Activated CD8-positive, alpha-beta T cell treated with anti-CD3 and anti-CD28 coated beads for 36 hours (primary cell): Measurements from ENCODE around the gene STIMATE. TPM values are rescaled to one million over a fixed set of nuclear protein-coding genes. Genes with fewer than 3 reads are reported as not detected.
A peak's percentile ranks its signal among the peaks of the same experiment; 100 is the strongest.

Source experiments
- ATAC-seq: fragments of 200-7000 bp; cut with Tn5 transposase; one replicate; pipeline ENCODE4 v1.10.0; 2021; ENCODE audit warnings: mild to moderate bottlenecking, moderate library complexity
- CTCF ChIA-PET: fragments of 350-600 bp; sonication (Branson Sonifier 250); formaldehyde crosslinking; loops from one replicate; lab custom pipeline; 2021; ENCODE audit warnings: antibody characterized with exemption; lab: Charles Lee
- POLR2A ChIA-PET: fragments of 350-600 bp; sonication (Branson Sonifier 250); formaldehyde crosslinking; loops from one replicate; lab custom pipeline; 2021; ENCODE audit warnings: antibody characterized with exemption; lab: Charles Lee
- DNase-seq: peaks from one replicate; pipeline ENCODE4 v3.0.0-alpha.2; 2020
- H3K27ac Mint-ChIP-seq: one replicate; pipeline ENCODE4 v1.8.0; 2021; ENCODE audit warnings: mild to moderate bottlenecking, mixed read lengths
- H3K27me3 Mint-ChIP-seq: one replicate; pipeline ENCODE4 v1.8.0; 2021; ENCODE audit warnings: mixed read lengths
- H3K36me3 Mint-ChIP-seq: one replicate; pipeline ENCODE4 v1.8.0; 2021; ENCODE audit warnings: low read depth, mixed read lengths
- H3K4me1 Mint-ChIP-seq: one replicate; pipeline ENCODE4 v1.8.0; 2021; ENCODE audit warnings: low read depth, mixed read lengths
- H3K4me3 Mint-ChIP-seq: one replicate; pipeline ENCODE4 v1.8.0; 2021; ENCODE audit warnings: mild to moderate bottlenecking, moderate library complexity, mixed read lengths
- H3K9me3 Mint-ChIP-seq: one replicate; pipeline ENCODE4 v1.8.0; 2021; ENCODE audit warnings: mixed read lengths
- CTCF ChIP-seq: fragments of 200-600 bp; IDR thresholded peaks from one replicate; pipeline ENCODE4 v1.8.0; 2022; ENCODE audit warnings: antibody characterized with exemption, mild to moderate bottlenecking
- intact Hi-C: fragments of 100-400 bp; cut with micrococcal nuclease; formaldehyde crosslinking; loops from one replicate; pipeline ENCODE4 v1.10.0; 2022
- total RNA-seq, 2 experiments: library from RNA; stranded (reverse); gene quantifications; one replicate each; pipeline ENCODE4 v1.2.3, GENCODE V29; 2021

The STIMATE gene
- total RNA-seq, 2 experiments from 2014 or later: 17.3 to 18.3 TPM

- TF ChIP-seq CTCF: no peak
- ATAC-seq (no peak), DNase-seq (no peak)
- Mint-ChIP-seq H3K9me3 (no peaks in the 10 kb centered on the region), H3K27ac (no peak overlapping the region), H3K36me3 (no peaks in the 10 kb centered on the region), H3K27me3 (no peaks in the 10 kb centered on the region), H3K4me3 (no peak overlapping the region), H3K4me1 (no peaks in the 10 kb centered on the region)
- CTCF ChIA-PET: no interaction called here
- POLR2A ChIA-PET: no interaction called here
- intact Hi-C loops: no loop called here
These were observed 40.2 kb downstream of the STIMATE start for GRCh38 chr3:52857133-52857532.

- no peak overlapping the region for H3K4me3 Mint-ChIP-seq
- no peak for DNase-seq
- no peak for TF ChIP-seq CTCF
- H3K27me3 Mint-ChIP-seq: no peaks in the 10 kb centered on the region
- no peak overlapping the region for H3K27ac Mint-ChIP-seq
- no peaks in the 10 kb centered on the region for H3K9me3 Mint-ChIP-seq
- POLR2A ChIA-PET: no interaction called here
- CTCF ChIA-PET: interaction anchor here (0.5 kb wide), 1 partner anchor 113 kb away, joined by 3 read pairs; no protein-coding TSS in a partner anchor
- no peak for ATAC-seq
- H3K36me3 Mint-ChIP-seq: no peaks in the 10 kb centered on the region
- H3K4me1 Mint-ChIP-seq: no peaks in the 10 kb centered on the region
- intact Hi-C loops: no loop called here
These were observed 40.7 kb downstream of the STIMATE start for GRCh38 chr3:52856666-52857065.

- no peak for DNase-seq
- no peak overlapping the region for H3K4me3 Mint-ChIP-seq
- ChIA-PET CTCF (interaction anchor here (1.3 to 2.7 kb wide), 3 partner anchors 33 to 88 kb away, joined by 3 to 9 read pairs (median 4); no protein-coding TSS in a partner anchor), POLR2A (no interaction called here)
- no peaks in the 10 kb centered on the region for H3K4me1 Mint-ChIP-seq
- TF ChIP-seq CTCF: no peak
- no peaks in the 10 kb centered on the region for H3K27me3 Mint-ChIP-seq
- no peaks in the 10 kb centered on the region for H3K9me3 Mint-ChIP-seq
- no peaks in the 10 kb centered on the region for H3K36me3 Mint-ChIP-seq
- no peak overlapping the region for H3K27ac Mint-ChIP-seq
- ATAC-seq: no peak
- intact Hi-C loops: no loop called here
These were observed 43.3 kb downstream of the STIMATE start for GRCh38 chr3:52854013-52854412.

DNA sequence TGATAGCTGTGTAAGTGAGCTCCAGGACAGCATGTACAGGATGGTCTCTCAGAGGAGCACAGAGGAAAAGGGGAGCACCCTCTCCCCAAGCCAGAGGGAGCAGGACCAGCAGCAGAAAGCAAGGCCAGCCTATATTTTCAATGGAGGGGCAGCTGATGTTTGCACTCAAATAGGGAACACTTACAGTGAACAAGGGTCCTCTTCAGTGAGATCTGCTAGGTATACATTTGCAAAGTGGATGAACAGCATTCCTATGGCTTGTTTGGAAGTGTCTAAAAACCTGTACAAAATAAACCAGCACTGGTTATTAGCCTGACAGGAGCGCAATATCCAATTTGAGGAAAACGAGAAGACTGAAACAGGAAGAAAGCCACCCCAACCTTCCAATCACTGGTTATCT is 44.9 kb downstream of the STIMATE start:
- no peak for TF ChIP-seq CTCF
- POLR2A ChIA-PET: no interaction called here
- H3K27ac Mint-ChIP-seq: no peak overlapping the region
- H3K4me3 Mint-ChIP-seq: no peak overlapping the region
- H3K9me3 Mint-ChIP-seq: no peaks in the 10 kb centered on the region
- H3K4me1 Mint-ChIP-seq: no peaks in the 10 kb centered on the region
- no peaks in the 10 kb centered on the region for H3K36me3 Mint-ChIP-seq
- CTCF ChIA-PET: interaction anchor here (2.7 kb wide), 1 partner anchor 83 kb away, joined by 9 read pairs; no protein-coding TSS in a partner anchor
- no peaks in the 10 kb centered on the region for H3K27me3 Mint-ChIP-seq
- no peak for ATAC-seq
- DNase-seq: no peak
- intact Hi-C loops: no loop called here

GRCh38 chr3:52851348-52851747 is 46.0 kb downstream of the STIMATE start:
- ChIA-PET CTCF (interaction anchor here (0.6 to 1.6 kb wide), 11 partner anchors 13 to 258 kb away, joined by 3 to 8 read pairs (median 3); partner anchors contain the start of genes MUSTN1 and STIMATE), POLR2A (no interaction called here)
- Mint-ChIP-seq H3K4me3 (no peak overlapping the region), H3K36me3 (no peaks in the 10 kb centered on the region), H3K27me3 (no peaks in the 10 kb centered on the region), H3K27ac (no peak overlapping the region), H3K9me3 (no peaks in the 10 kb centered on the region), H3K4me1 (no peaks in the 10 kb centered on the region)
- peak; percentile 64 for TF ChIP-seq CTCF
- ATAC-seq (peak; percentile 90), DNase-seq (peak; percentile 37)
- intact Hi-C loops: loop anchor here (2.0 kb wide), 1 partner anchor 221 kb away; no protein-coding TSS in a partner anchor
